ENCODE measurements around the gene CYP4F22.

GRCh38 chr19:15487038-15487437, 21.3 kb upstream of the CYP4F22 start:
- TF ChIP-seq RAD21 (IDR thresholded peaks at IDR 0.05 in 1 of 2, conservative IDR thresholded peaks at IDR 0.05 in 1 of 2; ENCODE audit: low read depth in 2 of 2, low read length in 2 of 2) (no peak), RXRA (IDR thresholded peaks at IDR 0.05; ENCODE audit: insufficient read depth, low read depth, low read length) (no peak), POLR2AphosphoS5 (IDR thresholded peaks at IDR 0.05; ENCODE audit: low read depth, low read length) (no peak), CTCF (IDR thresholded peaks at IDR 0.05; ENCODE audit: control extremely low read depth in 1 of 3, insufficient read depth in 1 of 3, low read depth in 1 of 3, low read length in 3 of 3) (no peak), EZH2 (IDR thresholded peaks at IDR 0.05; ENCODE audit: low read depth, low read length, severe bottlenecking) (no peak), SRF (IDR thresholded peaks at IDR 0.05; ENCODE audit: low read depth, low read length) (no peak), POLR2A (IDR thresholded peaks at IDR 0.05; ENCODE audit: control extremely low read depth in 1 of 2, low read depth in 2 of 2, low read length in 2 of 2) (no peak), RBBP5 (IDR thresholded peaks at IDR 0.05; ENCODE audit: borderline replicate concordance, low read depth, low read length) (no peak), EP300 (IDR thresholded peaks at IDR 0.05; ENCODE audit: borderline replicate concordance in 1 of 2, low read depth in 2 of 2, low read length in 2 of 2) (no peak), CBX5 (IDR thresholded peaks at IDR 0.05; ENCODE audit: low read depth, low read length) (no peak), USF2 (IDR thresholded peaks at IDR 0.05; ENCODE audit: low read length) (no peak)
